HG03342 (cell line): ENCODE measurements around the gene PTPN14.
A peak's percentile ranks its signal among the peaks of the same experiment; 100 is the strongest.

Experiments
- ATAC-seq: cut with Tn5 transposase; IDR thresholded peaks from one replicate; pipeline ENCODE4 v1.9.1; 2021; ENCODE audit warnings: mild to moderate bottlenecking, moderate library complexity; ENCODE audit not compliant: unreplicated experiment

Gene PTPN14

DNA sequence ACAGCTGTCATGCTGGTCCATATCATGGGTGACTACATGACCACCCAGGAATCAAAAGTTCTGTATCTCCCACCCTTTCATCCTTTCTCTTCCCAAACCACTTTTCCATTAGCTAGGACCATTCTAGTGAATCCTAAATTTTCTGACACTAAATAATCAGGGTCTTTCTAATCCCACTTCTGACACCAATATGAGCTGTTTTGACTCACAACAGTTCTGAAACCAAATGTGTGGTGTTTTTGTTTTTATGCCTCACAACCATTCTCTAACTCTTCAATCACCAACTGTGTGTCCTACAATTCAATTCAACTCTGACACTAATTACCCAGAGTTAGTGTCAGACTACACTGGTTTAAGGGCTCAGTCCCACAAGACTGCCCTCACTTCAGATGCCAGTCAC, 206.5 kb downstream of the PTPN14 start:
- ATAC-seq = no peak

DNA sequence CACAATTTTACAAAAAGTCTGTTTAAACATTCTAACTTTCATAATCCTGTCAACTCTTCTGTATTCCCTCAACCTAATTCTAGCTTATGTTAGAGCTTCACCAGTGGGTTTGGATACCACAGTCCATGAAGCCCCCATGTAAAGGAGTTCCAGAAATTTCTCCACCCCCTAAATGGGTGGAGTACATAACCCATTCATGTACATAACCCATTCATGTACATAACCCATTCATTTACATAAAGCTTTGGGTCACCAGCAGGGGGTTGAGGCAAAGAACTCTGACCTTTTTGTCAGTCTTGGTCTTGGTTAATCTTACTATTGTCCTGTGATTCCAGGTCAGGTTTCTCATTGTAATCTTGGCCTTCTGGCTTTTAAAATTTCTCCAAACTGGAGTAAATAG, 208.9 kb downstream of the PTPN14 start:
- no peak for ATAC-seq

DNA sequence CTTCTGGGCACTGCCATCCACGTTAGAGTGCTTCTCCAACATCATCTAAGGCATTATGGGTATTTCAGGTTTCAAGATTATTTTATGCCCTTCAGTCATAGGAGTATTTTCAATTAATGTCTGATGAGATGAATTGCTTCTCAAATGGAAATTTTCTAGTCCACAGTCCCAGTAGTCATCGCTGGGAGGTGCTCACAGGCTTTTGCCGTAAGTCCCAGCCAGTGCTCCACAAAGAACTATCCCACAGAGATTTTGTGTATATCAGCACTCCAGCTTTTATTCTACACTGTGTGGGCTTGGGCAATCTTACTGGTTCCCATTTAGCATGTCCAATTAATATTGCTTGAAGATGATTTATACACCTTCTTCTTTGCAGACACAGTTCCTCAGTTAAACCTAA, 209.5 kb downstream of the PTPN14 start:
- ATAC-seq = no peak

- ATAC-seq = no peak
Observed at GRCh38 chr1:214341459-214341858, 209.9 kb downstream of the PTPN14 start.

- ATAC-seq = no peak
Observed at GRCh38 chr1:214338212-214338611, 213.2 kb downstream of the PTPN14 start.

GRCh38 chr1:214337511-214337910, 213.9 kb downstream of the PTPN14 start:
- no peak for ATAC-seq

GRCh38 chr1:214337015-214337414, 214.4 kb downstream of the PTPN14 start:
- no peak for ATAC-seq

DNA sequence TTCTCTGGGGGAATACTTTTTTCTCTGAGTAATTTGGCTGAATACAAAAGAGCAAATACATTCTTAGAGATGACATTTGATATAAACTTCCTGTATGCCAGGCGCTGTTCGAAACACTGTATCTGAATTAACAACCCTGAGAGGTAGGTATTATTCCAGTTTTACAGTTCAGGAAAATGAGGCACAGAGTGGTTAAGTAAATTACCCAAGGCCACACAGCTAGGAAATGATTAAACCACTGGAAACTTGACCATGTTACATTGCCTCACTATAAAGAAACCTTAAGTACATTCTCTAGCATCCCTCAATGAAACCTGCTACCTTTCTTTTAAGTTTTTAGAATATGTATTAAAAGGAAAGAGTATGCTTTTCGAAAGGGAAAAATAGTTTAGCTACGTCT, 215.8 kb downstream of the PTPN14 start:
- ATAC-seq = no peak

GRCh38 chr1:214332946-214333798, 218.2 kb downstream of the PTPN14 start:
- peak; percentile 29 for ATAC-seq

DNA sequence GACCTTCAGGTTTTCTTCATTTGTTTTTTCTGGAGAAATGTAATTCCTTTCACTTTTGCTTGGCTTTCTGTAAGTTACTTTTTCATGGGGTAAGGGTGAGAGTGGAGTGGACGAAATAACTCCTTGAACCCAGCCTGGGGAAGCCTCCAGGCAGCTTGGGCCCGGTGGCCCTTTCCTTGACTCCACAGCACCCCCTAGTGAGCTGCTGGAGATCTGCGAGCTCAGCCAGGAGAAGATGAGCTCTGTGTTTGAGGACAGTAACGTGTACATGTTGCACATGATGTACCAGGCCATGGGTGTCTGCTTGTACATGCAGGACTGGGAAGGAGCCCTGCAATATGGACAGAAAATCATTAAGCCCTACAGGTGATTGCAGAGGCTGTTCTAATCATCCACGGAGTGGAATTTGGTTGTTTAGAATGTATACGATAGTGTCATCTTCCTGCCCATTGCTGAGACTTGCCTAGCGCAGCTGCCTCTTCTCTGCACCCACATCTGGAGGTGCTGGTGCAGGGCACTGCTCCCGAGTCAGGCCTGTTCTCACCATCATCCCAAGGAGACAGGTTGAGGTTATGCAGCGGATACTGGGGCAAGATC, 219.5 kb downstream of the PTPN14 start:
- peak; percentile 50 for ATAC-seq

GRCh38 chr1:214331180-214331579, 220.2 kb downstream of the PTPN14 start:
- ATAC-seq = no peak

DNA sequence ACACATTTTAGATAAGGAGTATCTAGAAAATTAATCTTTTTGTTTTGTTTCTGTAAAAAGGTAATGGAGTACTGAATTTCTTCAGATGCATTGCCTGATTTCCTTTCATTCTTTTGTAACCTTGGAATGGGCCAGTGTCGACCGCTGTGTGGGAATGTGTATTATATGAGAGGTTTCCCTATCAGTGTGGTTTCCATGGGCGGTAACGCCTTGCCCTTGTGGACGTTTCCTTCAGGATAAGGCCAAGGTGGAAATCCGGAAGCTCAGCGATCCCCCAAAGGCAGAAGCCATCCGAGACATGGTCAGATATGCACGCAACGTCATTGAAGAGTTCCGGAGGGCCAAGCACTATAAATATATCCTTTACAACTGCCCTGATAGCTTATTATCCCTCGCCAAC, 220.7 kb downstream of the PTPN14 start:
- no peak for ATAC-seq

GRCh38 chr1:214330222-214330621, 221.2 kb downstream of the PTPN14 start:
- ATAC-seq = no peak

GRCh38 chr1:214329470-214330220, 221.8 kb downstream of the PTPN14 start:
- ATAC-seq = no peak

- ATAC-seq = peak; percentile 90
Observed at GRCh38 chr1:214328770-214329469, 222.5 kb downstream of the PTPN14 start.

- ATAC-seq = no peak
Observed at GRCh38 chr1:214327514-214327913, 223.9 kb downstream of the PTPN14 start.

- no peak for ATAC-seq
Observed at GRCh38 chr1:214326406-214326805, 225.0 kb downstream of the PTPN14 start.

GRCh38 chr1:214324896-214325800, 226.3 kb downstream of the PTPN14 start:
- ATAC-seq = no peak

- ATAC-seq = peak; percentile 74
Observed at GRCh38 chr1:214321705-214322453, 229.5 kb downstream of the PTPN14 start.
